ENCODE measurements around the gene HJURP. TPM values are rescaled to one million over a fixed set of nuclear protein-coding genes. Genes with fewer than 3 reads are reported as not detected.

HJURP gene
- total RNA-seq, 1 experiment from 2014 or later: 37.0 TPM

DNA sequence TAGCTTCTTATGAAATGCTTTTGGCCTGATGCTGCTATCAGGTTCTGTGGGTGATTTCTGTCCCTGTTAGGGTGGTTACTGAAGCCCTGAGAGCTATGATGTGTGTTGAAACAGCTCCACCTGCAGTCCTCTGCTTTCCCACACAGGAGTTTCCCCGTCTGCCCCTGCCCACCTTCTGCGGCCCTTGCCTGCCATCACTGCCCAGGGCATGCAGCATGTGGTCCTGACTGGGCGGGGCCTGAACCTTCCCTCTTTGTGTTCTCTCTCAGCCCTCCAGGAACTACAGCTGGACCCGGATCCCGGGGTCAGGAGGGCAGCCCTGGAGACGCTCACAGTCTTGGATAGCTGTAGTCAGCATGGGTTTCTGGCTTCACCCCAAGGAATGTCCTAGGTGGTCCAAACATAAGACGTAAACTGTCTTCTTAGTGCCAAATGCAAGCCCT, 21.4 kb downstream of the HJURP start:
- H3K9ac ChIP-seq (ENCODE audit: low read length): no peak overlapping the region
- no peaks in the 10 kb centered on the region for H3K9me3 ChIP-seq (ENCODE audit: low read length)
- peaks cover 32% of the 10 kb centered on the region for H3K36me3 ChIP-seq (ENCODE audit: low read depth, low read length)
- no peaks in the 10 kb centered on the region for H3F3A ChIP-seq (ENCODE audit: low read length, unreplicated experiment)
- H3K79me2 ChIP-seq (ENCODE audit: low read length): peaks cover 23% of the 10 kb centered on the region
- ChIA-PET POLR2A (ENCODE audit: unreplicated experiment) (interaction anchor here (0.5 to 0.8 kb wide), 3 partner anchors 28 to 384 kb away, joined by 3 to 4 read pairs (median 3); no protein-coding TSS in a partner anchor), CTCF (interaction anchor here (0.6 to 1.2 kb wide), 5 partner anchors 95 to 390 kb away, joined by 3 to 15 read pairs (median 4); no protein-coding TSS in a partner anchor)
- BruUV-seq (replicated peaks): no TSS peak
- no peaks in the 10 kb centered on the region for H3K27me3 ChIP-seq (ENCODE audit: low read length)
- H3K4me3 ChIP-seq (ENCODE audit: low read length): no peak overlapping the region
- peak; percentile 77 for ATAC-seq
- DNase-seq: peak; percentile 54
- no peaks in the 10 kb centered on the region for H3K4me1 ChIP-seq (ENCODE audit: insufficient read depth, low read length)
- no peak overlapping the region for H3K4me2 ChIP-seq (ENCODE audit: low read length)
- no peak overlapping the region for H3K27ac ChIP-seq (ENCODE audit: low read length)
- peaks cover 14% of the 10 kb centered on the region for H4K20me1 ChIP-seq (ENCODE audit: low read length)
- no peak overlapping the region for H2AFZ ChIP-seq (ENCODE audit: low read length)
- no peaks in the 10 kb centered on the region for H3K9me2 ChIP-seq (replicated peaks; ENCODE audit: low read length)
- TF ChIP-seq, protein P1, sequence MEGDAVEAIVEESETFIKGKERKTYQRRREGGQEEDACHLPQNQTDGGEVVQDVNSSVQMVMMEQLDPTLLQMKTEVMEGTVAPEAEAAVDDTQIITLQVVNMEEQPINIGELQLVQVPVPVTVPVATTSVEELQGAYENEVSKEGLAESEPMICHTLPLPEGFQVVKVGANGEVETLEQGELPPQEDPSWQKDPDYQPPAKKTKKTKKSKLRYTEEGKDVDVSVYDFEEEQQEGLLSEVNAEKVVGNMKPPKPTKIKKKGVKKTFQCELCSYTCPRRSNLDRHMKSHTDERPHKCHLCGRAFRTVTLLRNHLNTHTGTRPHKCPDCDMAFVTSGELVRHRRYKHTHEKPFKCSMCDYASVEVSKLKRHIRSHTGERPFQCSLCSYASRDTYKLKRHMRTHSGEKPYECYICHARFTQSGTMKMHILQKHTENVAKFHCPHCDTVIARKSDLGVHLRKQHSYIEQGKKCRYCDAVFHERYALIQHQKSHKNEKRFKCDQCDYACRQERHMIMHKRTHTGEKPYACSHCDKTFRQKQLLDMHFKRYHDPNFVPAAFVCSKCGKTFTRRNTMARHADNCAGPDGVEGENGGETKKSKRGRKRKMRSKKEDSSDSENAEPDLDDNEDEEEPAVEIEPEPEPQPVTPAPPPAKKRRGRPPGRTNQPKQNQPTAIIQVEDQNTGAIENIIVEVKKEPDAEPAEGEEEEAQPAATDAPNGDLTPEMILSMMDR (conservative IDR thresholded peaks at IDR 0.05; ENCODE audit: low read depth, low read length): peak; percentile 60; the same call in 1 of the 2 replicates
- TF ChIP-seq EZH2phosphoT487 (IDR thresholded peaks at IDR 0.05; ENCODE audit: borderline replicate concordance, low read length): no peak
- TF ChIP-seq EZH2 (IDR thresholded peaks at IDR 0.05; ENCODE audit: low read length, unreplicated experiment): no peak
- intact Hi-C loops (cut with micrococcal nuclease): loop anchor here (2.0 to 5.0 kb wide), 2 partner anchors 121 to 352 kb away; partner anchors contain the start of gene UGT1A5

DNA sequence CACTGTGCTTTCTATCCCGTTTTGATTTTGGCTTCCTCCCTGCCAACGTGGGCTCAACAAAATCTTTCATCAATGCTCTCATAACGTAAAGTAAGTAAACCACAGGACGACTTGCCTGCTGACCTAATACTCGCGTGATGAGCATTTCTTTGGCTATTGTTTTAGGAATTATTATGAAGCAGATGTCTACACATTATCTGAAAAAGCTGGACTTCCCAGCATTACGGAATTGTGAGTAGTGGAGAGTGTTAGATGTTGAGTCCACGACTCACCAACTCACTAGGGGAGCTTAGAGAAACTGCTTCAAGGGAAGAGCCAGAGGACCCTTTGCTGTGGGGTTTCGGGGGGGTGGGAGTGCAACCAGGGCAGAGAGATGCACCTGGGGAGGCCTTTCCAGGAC, 21.9 kb downstream of the HJURP start:
- Histone ChIP-seq H3F3A (ENCODE audit: low read length, unreplicated experiment) (no peaks in the 10 kb centered on the region), H3K9me3 (ENCODE audit: low read length) (no peaks in the 10 kb centered on the region), H2AFZ (ENCODE audit: low read length) (no peak overlapping the region), H3K9ac (ENCODE audit: low read length) (no peak overlapping the region), H3K27me3 (ENCODE audit: low read length) (no peaks in the 10 kb centered on the region), H3K79me2 (ENCODE audit: low read length) (peaks cover 19% of the 10 kb centered on the region), H3K4me2 (ENCODE audit: low read length) (no peak overlapping the region), H3K36me3 (ENCODE audit: low read depth, low read length) (peaks cover 27% of the 10 kb centered on the region), H3K4me3 (ENCODE audit: low read length) (no peak overlapping the region), H3K9me2 (replicated peaks; ENCODE audit: low read length) (no peaks in the 10 kb centered on the region), H4K20me1 (ENCODE audit: low read length) (peaks cover 9% of the 10 kb centered on the region), H3K4me1 (ENCODE audit: insufficient read depth, low read length) (no peaks in the 10 kb centered on the region), H3K27ac (ENCODE audit: low read length) (no peak overlapping the region)
- no TSS peak for BruUV-seq (replicated peaks)
- intact Hi-C loops (cut with micrococcal nuclease): loop anchor here (2.0 to 5.0 kb wide), 2 partner anchors 120 to 352 kb away; partner anchors contain the start of gene UGT1A5
- ATAC-seq (no peak; the same call in 1 of the 2 replicates), DNase-seq (no peak)
- CTCF ChIA-PET: interaction anchor here (0.6 to 1.2 kb wide), 7 partner anchors 96 to 585 kb away, joined by 3 to 15 read pairs (median 4); no protein-coding TSS in a partner anchor
- POLR2A ChIA-PET (ENCODE audit: unreplicated experiment): interaction anchor here (0.6 to 0.8 kb wide), 2 partner anchors 346 to 383 kb away, joined by 3 to 4 read pairs; no protein-coding TSS in a partner anchor
- TF ChIP-seq EZH2phosphoT487 (IDR thresholded peaks at IDR 0.05; ENCODE audit: borderline replicate concordance, low read length): no peak

DNA sequence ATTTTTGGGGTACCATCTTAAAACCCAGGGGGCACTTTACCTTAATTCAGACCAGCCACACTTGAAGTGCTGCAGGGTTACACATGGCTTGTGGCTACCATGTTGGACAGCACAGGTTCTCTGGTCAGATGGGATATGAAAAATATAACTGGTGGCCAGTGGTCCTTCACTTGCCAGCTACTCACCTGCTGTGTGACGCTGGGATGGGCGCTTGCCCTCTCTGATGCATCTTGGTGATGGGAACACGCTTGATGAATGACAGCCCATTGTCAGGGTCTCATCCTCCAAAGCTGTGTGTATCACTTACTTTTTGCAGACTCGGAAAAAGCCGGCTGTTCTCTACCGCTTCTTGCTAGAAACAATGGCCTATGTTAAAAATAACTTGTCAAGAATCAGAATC, 22.5 kb downstream of the HJURP start:
- H3K36me3 ChIP-seq (ENCODE audit: low read depth, low read length): peaks cover 23% of the 10 kb centered on the region; the same call in 1 of the 2 replicates
- H3K4me2 ChIP-seq (ENCODE audit: low read length): no peak overlapping the region
- H2AFZ ChIP-seq (ENCODE audit: low read length): no peak overlapping the region
- H4K20me1 ChIP-seq (ENCODE audit: low read length): peaks cover 7% of the 10 kb centered on the region
- BruUV-seq (replicated peaks): no TSS peak
- H3K9me2 ChIP-seq (replicated peaks; ENCODE audit: low read length): no peaks in the 10 kb centered on the region
- no peaks in the 10 kb centered on the region for H3K9me3 ChIP-seq (ENCODE audit: low read length)
- no peak overlapping the region for H3K4me3 ChIP-seq (ENCODE audit: low read length)
- no peaks in the 10 kb centered on the region for H3F3A ChIP-seq (ENCODE audit: low read length, unreplicated experiment)
- H3K79me2 ChIP-seq (ENCODE audit: low read length): peaks cover 13% of the 10 kb centered on the region
- no peaks in the 10 kb centered on the region for H3K27me3 ChIP-seq (ENCODE audit: low read length)
- POLR2A ChIA-PET (ENCODE audit: unreplicated experiment): no interaction called here
- intact Hi-C loops (cut with micrococcal nuclease): loop anchor here (2.0 to 5.0 kb wide), 2 partner anchors 120 to 351 kb away; partner anchors contain the start of gene UGT1A5
- no peak overlapping the region for H3K27ac ChIP-seq (ENCODE audit: low read length)
- no peak for TF ChIP-seq EZH2phosphoT487 (IDR thresholded peaks at IDR 0.05; ENCODE audit: borderline replicate concordance, low read length)
- TF ChIP-seq, protein P1 (conservative IDR thresholded peaks at IDR 0.05; ENCODE audit: low read depth, low read length): no peak
- TF ChIP-seq EZH2 (IDR thresholded peaks at IDR 0.05; ENCODE audit: low read length, unreplicated experiment): no peak
- no peak for ATAC-seq
- DNase-seq: no peak
- CTCF ChIA-PET: interaction anchor here (0.6 to 1.2 kb wide), 4 partner anchors 350 to 585 kb away, joined by 3 to 15 read pairs (median 10); no protein-coding TSS in a partner anchor
- no peak overlapping the region for H3K9ac ChIP-seq (ENCODE audit: low read length)
- H3K4me1 ChIP-seq (ENCODE audit: insufficient read depth, low read length): no peaks in the 10 kb centered on the region
